Right ventricle myocardium superior (tissue), 1 donor: ENCODE results near the gene RIT1. TPM values are rescaled to one million over a fixed set of nuclear protein-coding genes. Genes with fewer than 3 reads are reported as not detected.

Source experiments
- ATAC-seq: fragments of 200-7000 bp; cut with Tn5 transposase; one replicate; pipeline ENCODE4 v1.9.1; 2020; ENCODE audit warnings: mild to moderate bottlenecking; ENCODE audit not compliant: poor library complexity
- DNase-seq: peaks from one replicate; pipeline ENCODE4 v3.0.0-alpha.2; 2020
- intact Hi-C: fragments of 100-400 bp; cut with DNase I; formaldehyde crosslinking; loops from one replicate; pipeline ENCODE4 v1.11.2; 2022
- long read RNA-seq: library from polyadenylated mRNA; unstranded; transcript quantifications from one replicate; pipeline ENCODE4 v2.0.0, GENCODE V29; 2021
- total RNA-seq: library from RNA; stranded (reverse); fragmentation: NEBNext Ultra II Directional; extraction: Animal tissue kit (Norgen Biotek cat#: 25700); gene quantifications from one replicate; pipeline ENCODE4 v1.2.1, GENCODE V29; 2021
- donor health status: DM: no; HTN: yes; CAD: no; lungs with severe emphysema.

Gene RIT1, protein sequence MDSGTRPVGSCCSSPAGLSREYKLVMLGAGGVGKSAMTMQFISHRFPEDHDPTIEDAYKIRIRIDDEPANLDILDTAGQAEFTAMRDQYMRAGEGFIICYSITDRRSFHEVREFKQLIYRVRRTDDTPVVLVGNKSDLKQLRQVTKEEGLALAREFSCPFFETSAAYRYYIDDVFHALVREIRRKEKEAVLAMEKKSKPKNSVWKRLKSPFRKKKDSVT
- total RNA-seq: 19.0 TPM
- long read RNA-seq, transcript RIT1-202 (6 exons, 3,445 nt): major isoform, 14 of 15 reads
- long read RNA-seq, partial matches to known transcripts: 0 of 15 reads
- long read RNA-seq, other reads (novel, unspliced or antisense): 1 of 15 reads

DNA sequence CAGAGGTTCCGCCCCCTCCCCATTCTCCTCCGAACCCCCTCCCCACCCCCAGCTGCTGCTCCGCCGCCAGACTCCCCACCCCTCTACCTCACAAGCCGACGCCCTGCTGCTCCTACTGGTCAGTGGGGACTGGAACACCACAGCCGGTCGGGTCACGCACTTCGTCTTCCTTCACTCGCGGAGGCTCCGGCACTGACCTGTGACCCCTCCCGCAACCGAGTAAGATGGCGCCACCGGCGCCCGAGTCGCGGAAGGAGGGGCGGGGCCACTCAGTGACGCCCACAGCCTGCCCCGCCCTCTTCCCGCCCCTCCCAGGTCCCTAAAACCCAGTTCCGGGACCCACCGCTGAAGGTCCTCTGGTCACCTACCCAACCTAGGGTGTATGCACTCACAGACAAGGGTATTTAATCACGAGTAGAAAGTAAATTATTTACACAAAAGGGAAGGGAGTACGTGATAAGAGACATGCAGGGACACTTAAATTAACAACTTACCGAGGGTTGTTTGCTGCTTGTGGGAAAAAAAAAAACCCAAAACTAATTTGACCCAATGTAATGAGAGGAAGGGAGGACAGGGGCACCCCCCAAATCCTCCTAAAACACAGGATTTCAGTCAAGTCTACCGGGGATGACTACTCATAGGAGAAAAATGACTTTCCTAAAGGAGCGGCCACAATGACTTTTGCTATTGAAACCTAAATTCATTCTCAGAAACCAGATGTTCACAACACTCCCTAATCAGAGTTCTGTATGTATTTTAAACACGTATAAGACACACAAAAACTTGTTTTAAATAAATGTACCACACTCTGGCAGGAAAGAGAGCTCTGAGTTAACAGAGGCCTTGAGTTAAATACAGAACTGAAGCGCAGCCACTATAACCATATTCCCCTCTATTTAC is at the start of gene RIT1:
TSS of gene RIT1 (minus strand) at position 194 of the 900 bp plus-strand sequence. CDS start 588 bp downstream, outside the sequence.
- ATAC-seq (peak; percentile 99), DNase-seq (peak; percentile 93)
- intact Hi-C loops: loop anchor here (10.0 kb wide), 1 partner anchor 137 kb away; no protein-coding TSS in a partner anchor

DNA sequence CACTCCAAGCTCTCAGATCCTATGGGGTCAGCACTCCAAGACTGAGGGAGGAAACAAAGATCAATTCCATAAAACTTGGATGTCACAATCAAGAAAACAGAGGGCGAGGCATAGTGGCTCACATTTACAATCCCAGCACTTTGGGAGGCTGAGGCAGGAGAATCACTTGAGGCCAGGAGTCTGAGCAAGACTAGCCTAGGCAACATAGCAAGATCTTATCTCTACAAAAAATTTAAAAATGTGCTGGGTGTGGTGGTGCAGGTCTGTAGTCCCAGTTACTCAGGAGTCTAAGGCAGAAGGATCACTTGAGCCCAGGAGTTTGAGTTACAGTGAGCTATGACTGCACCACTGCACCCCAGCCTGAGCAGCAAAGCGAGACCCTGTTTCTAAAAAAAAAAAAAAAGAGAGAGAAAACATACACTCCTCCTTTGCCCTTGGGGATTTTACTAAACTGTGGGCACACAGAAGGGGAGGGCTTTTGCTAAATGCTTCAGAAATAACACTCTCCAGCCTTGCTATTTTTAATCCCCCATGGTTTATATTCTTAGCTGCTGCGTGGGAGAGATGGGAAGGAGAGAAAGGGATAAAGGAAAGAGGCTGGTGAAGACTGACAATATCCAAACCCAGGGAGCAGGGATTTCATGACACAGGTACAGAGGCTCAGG is 49.1 kb upstream of the RIT1 start:
- no peak for DNase-seq
- ATAC-seq: peak; percentile 25
- intact Hi-C loops: no loop called here

DNA sequence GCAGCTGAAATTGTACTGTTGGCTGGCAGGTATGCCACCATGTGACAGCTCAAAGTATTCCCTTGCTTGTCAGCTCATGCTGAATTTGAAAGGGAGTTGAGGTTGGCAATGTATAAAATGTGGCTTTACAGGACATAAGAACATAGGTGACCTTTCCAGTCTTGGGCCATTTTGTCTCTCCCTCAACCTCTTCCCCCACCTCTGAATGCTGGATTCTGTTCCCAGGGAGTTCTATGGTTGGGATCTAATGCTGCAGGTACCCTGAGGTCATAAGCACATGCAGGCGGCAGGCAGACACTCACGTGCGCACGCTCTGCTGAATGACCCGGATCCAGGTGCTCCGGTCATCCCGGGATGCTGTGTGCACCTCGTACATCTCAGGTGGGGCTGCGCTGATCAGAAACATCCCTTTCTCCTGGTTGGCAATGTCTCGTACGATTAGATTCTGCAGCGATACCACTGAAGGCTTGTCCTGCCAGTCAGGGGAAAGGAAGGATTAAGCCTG is 46.3 kb upstream of the RIT1 start:
- no peak for ATAC-seq
- intact Hi-C loops: no loop called here
- no peak for DNase-seq

DNA sequence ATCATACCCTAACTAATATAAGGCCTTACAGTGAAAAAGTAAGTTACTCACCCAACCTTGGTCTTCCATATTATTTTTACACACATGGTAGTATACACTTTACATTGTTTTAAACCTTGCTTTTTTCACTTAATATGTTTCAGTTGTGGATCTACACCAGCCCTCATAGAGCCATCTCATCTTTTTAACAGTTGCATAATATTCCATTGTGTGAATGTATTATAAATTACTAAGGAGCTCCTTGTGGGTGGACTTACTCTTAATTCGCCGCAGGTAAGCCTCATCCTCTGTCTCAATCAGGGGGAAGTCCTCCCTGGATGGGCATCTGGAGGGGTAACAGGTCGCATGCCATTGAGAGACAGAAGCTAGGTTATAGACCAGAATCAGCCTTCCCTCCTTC is 43.5 kb upstream of the RIT1 start:
- intact Hi-C loops: no loop called here
- no peak for ATAC-seq

DNA sequence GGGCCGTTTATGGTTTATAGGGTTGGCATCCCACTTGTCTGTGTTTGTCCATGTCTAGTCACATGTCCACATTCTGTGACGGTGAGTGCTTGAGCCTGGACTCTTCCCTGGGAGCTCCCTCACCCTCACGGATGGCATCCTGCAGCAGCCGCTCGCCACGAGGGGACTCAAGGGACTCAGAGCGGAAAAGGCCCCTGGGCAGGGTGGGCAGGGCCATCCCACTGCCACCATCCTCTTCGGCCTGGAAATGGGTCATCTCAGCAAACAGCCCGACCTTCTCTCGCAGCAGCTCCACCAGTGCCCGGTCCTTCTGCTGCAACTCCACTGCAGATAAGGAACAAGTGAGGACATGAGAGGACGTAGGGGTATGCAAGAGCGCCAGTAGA is 41.3 kb upstream of the RIT1 start:
- intact Hi-C loops: no loop called here
- ATAC-seq: no peak
- DNase-seq: no peak

More for the DNA sequence above, 43.5 kb upstream of the RIT1 start:
- DNase-seq: no peak

DNA sequence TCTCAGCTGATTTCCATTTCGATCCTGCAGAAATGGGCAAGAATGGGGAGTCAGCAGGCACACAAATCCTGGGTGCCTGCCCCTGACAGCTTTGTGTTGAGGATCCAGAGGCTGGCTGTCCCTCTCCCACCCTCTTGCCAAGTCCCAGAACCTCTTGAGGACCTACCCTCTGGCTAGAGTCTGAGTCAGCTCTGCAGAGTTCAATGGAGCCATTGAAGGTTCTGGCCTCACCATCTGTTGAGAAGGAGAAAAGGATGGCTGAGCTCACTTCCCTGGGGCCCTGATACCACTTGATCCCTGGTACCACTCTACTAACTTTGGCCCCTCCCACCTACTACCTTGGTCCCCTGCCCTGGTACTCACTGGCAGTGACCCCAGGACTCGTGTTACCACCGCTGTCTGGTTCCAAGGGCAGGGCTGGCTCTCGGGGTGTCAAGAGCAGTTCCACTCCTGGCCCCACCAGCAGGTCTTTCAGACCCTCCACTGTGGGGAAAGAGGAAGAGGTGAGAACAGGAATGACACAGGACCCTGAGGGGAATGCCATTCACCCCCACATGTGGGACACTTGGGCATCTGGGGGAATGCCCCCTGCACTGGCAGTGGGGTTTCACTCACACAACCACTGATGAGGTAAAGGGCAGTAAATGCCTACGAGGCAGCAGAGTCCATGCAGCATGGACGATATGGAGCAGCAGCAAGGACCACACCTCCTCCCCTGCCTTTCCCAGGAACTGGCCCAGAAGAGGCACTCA is 40.8 kb upstream of the RIT1 start:
- intact Hi-C loops: no loop called here
- DNase-seq: no peak
- ATAC-seq: no peak

DNA sequence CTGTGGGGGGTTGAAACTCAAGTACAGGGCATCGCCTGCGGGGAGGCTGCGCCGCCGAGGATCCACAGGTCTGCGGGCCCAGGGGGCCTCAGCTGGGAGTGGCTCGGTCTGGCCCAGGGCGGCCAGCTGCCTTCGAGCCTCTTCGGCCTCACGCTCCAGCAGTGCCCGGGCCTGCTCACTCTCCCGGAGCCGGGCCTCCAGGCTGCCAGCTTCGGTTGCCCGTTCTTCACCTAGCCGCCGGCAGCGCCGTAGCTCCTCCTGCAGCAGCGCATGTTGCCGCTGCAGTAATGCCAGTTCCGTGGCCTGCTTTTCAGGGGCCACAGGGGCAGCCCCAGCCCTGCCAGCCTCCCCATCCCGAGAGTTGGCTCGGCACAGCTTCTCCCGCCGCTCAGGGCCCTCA is 39.7 kb upstream of the RIT1 start:
- ATAC-seq (no peak), DNase-seq (no peak)
- intact Hi-C loops: no loop called here

DNA sequence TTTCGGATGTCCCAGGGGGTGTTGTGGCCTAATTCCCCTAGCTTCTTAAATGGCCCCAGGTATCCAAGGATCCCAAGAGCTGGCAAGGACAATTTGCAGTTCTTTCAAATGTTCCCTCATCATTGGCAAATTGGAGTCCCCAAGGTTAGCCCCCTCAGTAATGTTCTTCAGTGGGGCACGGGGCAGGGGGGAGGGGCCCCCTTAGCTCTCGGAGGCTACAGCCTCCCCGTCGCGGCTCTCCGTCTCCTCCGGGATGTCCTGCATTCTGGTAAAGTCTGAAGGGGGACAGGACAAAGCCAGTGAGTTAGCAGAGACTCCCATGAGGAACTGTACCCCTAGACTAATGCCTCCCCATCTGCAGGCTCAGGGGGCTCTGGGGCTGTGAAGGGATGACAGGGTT is 36.6 kb upstream of the RIT1 start:
- intact Hi-C loops: no loop called here
- DNase-seq: no peak
- ATAC-seq: no peak

DNA sequence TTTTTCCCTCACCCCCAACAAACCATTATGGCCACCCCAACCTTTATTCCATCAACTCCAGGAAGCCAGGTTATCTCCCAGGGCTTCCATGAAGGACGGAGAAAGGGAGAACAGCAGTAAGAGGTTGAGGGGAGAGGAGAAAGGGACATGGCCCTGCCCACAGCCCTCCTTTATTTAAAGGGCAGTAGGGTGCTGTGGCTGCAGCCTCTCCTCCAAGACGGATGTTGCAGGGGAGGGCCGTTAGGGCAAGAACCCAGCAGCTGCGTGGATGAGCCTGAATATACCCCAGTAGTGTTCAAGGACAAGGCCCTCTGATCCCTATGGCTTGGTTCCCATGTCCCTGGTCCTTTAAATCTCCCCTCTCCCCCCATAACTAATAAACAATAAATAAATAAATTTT is 36.1 kb upstream of the RIT1 start:
- DNase-seq (no peak), ATAC-seq (no peak)
- intact Hi-C loops: no loop called here

DNA sequence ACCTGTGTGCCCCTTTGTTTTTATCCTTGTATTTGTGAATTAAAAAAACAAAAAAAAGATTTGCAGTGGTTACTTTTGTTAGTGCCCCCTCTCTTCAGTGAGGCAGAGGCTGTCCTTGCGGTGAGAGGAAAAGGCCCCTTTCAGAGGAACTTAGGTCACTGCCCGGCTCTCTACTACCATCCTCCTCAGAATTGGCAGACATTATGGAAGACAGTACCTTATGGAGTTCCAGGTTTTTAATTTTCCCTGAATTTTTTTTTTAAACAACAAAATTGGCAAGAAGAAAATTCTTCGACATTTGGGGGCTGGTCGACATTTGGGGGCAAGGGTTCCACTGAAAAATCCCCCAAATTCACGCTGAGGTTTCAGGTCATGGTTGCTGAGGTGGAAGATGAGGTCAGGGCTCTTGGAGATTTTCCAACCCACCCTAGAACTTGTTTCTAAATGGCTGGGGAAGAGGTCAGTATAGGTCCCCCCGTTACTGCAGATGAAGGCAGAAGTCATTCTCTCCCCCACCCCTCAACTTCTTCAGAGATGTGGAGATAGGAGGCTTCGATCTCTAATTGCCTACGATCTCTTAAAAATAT is 35.6 kb upstream of the RIT1 start:
- ATAC-seq (no peak), DNase-seq (no peak)
- intact Hi-C loops: no loop called here

DNA sequence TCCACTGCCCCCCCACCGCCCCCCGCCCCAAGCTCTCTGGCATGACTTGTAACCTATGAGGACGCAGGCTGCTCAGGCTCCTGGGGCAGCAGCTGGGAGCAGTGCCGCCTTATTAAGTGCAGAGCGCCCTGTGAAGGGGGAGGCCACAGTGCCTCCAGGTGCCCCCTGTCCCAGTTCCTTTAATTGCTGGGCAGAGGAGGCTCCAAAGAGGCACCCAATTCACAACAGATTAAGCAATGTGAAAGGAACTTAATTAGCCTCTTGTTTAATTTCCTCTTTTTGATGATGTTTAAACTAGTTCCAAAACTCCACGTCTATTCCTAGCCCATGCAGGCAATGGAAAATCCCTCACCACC is 33.3 kb upstream of the RIT1 start:
- DNase-seq (no peak), ATAC-seq (no peak)
- intact Hi-C loops: no loop called here

DNA sequence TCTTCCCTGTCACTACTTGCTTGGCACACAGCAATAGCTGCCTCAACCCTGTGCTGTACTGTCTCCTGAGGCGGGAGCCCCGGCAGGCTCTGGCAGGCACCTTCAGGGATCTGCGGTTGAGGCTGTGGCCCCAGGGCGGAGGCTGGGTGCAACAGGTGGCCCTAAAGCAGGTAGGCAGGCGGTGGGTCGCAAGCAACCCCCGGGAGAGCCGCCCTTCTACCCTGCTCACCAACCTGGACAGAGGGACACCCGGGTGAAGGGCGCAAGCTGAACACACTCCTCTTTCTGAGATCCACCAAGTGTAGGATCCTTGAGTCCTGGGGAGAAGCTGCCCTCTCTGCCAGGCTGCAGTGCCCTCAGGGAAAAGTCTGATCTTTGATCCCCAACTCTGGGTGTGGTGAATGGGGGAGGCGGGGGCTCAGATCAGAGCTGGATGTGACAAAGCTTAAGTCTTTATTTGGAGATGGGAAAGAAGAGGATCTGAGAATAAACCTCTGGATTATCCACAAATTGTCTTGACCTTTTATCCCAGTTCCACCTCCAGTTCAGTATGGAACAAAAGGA is 31.5 kb upstream of the RIT1 start:
- intact Hi-C loops: no loop called here
- DNase-seq (no peak), ATAC-seq (no peak)

DNA sequence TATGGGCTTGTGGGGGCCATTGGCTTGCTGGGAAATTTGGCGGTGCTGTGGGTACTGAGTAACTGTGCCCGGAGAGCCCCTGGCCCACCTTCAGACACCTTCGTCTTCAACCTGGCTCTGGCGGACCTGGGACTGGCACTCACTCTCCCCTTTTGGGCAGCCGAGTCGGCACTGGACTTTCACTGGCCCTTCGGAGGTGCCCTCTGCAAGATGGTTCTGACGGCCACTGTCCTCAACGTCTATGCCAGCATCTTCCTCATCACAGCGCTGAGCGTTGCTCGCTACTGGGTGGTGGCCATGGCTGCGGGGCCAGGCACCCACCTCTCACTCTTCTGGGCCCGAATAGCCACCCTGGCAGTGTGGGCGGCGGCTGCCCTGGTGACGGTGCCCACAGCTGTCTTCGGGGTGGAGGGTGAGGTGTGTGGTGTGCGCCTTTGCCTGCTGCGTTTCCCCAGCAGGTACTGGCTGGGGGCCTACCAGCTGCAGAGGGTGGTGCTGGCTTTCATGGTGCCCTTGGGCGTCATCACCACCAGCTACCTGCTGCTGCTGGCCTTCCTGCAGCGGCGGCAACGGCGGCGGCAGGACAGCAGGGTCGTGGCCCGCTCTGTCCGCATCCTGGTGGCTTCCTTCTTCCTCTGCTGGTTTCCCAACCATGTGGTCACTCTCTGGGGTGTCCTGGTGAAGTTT is 30.8 kb upstream of the RIT1 start:
- intact Hi-C loops: no loop called here
- ATAC-seq (no peak), DNase-seq (no peak)

DNA sequence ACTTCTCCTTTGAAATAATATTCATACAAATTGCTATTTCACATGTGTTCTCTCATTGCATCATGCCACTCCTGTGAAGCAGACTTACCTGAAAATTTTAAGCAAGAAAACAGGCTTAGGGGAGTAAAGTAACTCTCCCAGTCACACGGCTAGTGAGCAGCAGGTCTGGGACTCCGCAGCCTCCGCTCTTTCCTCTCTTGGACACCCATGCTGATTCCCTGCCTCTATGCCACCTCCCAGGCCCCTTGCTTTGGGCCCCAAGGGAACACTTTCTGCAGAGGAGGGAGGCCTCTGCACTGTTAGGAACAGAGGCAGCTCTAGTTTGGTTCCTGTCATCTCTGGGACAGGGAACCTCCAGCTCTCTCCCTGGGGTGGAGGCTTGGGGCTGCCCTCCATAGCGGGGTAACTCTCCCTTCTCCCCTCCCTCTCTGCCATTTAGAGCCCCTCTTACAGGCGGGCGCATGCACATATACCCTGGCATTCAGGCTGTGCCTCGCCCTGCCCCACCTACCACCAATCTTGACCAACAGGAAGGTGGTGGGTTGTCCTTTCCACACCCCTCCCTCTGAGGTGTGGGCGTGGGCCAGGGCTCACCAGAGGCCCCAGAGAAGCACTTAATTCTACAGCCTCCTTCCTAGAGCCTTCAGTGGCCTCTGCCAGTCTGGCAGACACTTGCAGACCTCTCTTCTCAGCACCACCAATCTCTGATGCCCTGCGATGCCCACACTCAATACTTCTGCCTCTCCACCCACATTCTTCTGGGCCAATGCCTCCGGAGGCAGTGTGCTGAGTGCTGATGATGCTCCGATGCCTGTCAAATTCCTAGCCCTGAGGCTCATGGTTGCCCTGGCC is 30.1 kb upstream of the RIT1 start, which contains the start of gene RXFP4:
TSS of gene RXFP4 (plus strand) at position 646 of the 852 bp plus-strand sequence. CDS start at position 718, 72 bp downstream.
- ATAC-seq: peak; percentile 32
- DNase-seq: no peak
- intact Hi-C loops: no loop called here

DNA sequence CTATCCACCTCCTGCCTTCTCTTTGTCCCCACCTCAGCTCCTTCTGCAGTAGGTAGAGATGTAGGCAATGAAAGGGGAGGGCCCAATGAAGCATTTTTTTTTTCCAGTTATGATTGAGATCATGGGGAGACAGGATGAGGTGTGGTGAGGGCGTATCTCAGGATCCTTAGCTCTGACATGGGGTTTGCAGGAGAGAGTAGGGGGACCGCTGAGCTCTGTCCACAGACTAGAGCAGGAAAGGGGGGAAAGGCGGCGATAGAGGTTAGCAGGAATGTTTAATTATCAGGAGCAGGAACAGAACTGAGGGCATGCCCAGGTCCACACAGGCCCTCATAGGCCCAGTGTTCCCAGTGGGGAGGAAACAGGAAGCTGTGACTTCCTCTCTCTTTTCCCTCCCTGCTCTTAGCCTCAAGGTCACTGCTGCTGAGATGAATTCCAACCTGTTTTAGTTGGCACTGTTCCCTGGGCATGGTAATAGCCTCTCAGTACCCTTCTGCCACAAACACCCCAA is 29.4 kb upstream of the RIT1 start:
- ATAC-seq (peak; percentile 67), DNase-seq (no peak)
- intact Hi-C loops: no loop called here

DNA sequence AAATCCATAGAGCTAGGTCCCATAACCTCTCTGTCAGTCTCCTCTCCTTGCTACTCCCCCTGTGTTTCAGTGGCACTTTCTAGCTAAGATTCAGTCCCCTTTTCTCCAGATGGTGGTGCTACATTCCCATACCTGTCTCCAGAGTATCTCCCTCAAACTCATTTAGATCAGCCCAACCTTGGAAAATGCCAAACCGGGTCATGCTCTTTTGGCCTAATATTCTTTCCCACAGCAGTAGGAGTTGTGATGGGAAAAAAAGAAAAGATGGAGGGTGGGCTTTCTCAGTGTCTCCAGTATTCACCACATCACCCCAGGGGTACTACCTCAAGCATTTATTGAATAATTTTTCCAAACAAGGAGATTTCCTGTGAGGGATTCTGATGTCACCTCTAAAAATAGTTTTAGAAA is 27.1 kb upstream of the RIT1 start:
- ATAC-seq (peak; percentile 27), DNase-seq (no peak)
- intact Hi-C loops: loop anchor here (2.0 kb wide), 1 partner anchor 51 kb away; no protein-coding TSS in a partner anchor
